H1 (cell line): ENCODE results near the gene ZNF670. TPM values are rescaled to one million over a fixed set of nuclear protein-coding genes. Genes with fewer than 3 reads are reported as not detected.

ENCODE experiments used
- CTCF ChIP-seq, 3 experiments: IDR thresholded peaks; 1 replicate in 2 of 3; 2 replicates in 1 of 3; pipeline versions ENCODE4 v1.5.1 to v1.6.1; 2011; ENCODE audit warnings: low read length in 3 of 3, mild to moderate bottlenecking in 3 of 3, inconsistent platforms in 2 of 3, low read depth in 1 of 3, moderate library complexity in 1 of 3; ENCODE audit not compliant: insufficient read depth in 1 of 3; ENCODE audit errors: control extremely low read depth in 1 of 3
- JUN ChIP-seq: IDR thresholded peaks from 2 replicates; pipeline ENCODE4 v1.6.1; 2011; ENCODE audit warnings: low read depth, mild to moderate bottlenecking, improper control_type of control experiment, low read length
- KDM5A ChIP-seq: fragments of 200-600 bp; IDR thresholded peaks from 2 replicates; pipeline ENCODE4 v1.7.1; 2012; ENCODE audit warnings: mild to moderate bottlenecking, low read length, inconsistent platforms, mixed read lengths
- NANOG ChIP-seq: IDR thresholded peaks from 2 replicates; pipeline ENCODE4 v1.6.1; 2011; ENCODE audit warnings: low read length, low read depth, mild to moderate bottlenecking, inconsistent platforms; ENCODE audit not compliant: insufficient read depth, poor library complexity, severe bottlenecking
- polyA plus RNA-seq, 7 experiments: library from polyadenylated mRNA; depleted of rRNA in 3 of 7; stranded (reverse) in 5 of 7; unstranded in 2 of 7; fragments of >200 nt in 5 of 7; fragments of 200-250 nt in 2 of 7; gene quantifications; 1 replicate in 5 of 7; 2 replicates in 1 of 7; 4 replicates in 1 of 7; pipeline versions ENCODE4 v1.2.1 to v1.2.3, GENCODE V29; 2011 to 2013; ENCODE audit warnings: missing spikeins in 2 of 7, mixed read lengths in 2 of 7
- total RNA-seq: library from RNA; stranded (reverse); fragmentation: NEBNext Ultra II Directional; extraction: Animal tissue kit (Norgen Biotek cat#: 25700); gene quantifications from 2 replicates; pipeline ENCODE4 v1.2.1, GENCODE V29; 2021

Gene ZNF670
- total and polyA plus RNA-seq, 2 of the 8 experiments (the other 6 are each of a cell fraction or from before 2014, with no cell fraction given): 2.8 to 15.4 TPM

- TF ChIP-seq CTCF (IDR thresholded peaks at IDR 0.05; ENCODE audit: control extremely low read depth in 1 of 3, insufficient read depth in 1 of 3, low read depth in 1 of 3, low read length in 3 of 3): no peak
- no peak; the same call in 1 of the 2 replicates for TF ChIP-seq KDM5A
- no peak for TF ChIP-seq JUN
- TF ChIP-seq NANOG: no peak
Observed at GRCh38 chr1:247103859-247104591, 25.4 kb upstream of the ZNF670 start, which contains the start of gene ZNF669 (continued).
